ENCODE data around the gene EIF3K.
"Not testable (repeated sequence)": the region's sequence is repeated elsewhere in the genome, so short reads cannot be mapped to it uniquely, and the experiment has no call there.

Gene EIF3K

DNA sequence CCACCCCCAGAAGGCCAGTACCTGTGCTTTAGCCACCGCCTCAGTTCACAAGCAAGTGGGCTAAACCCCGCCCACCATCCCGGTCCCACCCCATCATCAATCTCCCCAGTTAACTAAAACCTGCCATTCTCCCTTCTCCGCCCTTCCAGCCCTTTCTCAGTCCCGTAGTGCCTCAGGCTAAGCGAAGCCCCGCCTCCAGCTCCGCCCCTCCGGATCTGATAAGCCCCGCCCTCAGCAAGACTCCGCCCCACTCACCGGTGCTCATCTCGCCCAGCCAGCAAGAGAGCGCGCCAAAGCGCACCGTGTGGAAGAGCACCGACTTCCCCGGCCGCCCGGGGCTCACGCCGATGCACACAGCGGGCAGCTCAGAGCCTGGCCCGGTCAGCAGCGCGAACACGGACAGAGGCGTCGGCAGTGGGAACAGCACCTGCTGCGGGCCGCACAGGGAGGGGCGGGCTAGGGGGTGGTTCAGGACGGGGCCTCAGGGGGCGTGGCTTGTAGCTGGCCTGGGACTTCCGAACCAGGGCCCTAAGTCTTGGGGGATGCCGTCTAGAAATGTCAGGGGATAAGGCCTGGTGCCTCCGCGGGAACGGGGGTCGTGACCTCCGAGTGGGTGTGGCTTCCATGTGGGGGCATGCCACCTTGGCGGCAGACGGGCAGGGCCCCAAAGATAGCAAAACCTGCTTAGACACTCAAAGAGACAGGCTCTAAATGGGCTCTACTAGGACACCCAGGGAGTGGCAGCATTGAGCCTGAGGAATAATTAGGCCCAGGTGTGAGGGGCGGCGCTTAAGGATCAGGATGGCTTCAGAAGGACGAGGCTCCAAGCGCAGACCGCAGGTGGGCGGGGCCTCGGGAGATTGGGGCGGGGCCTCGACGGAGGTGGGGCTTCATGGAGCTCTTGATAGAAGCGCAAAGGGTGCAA lies 22.7 kb upstream of the EIF3K start:
- H3K36me3 ChIP-seq (ENCODE audit: insufficient read depth, low read length): no peaks in the 10 kb centered on the region
- no peak overlapping the region for H3K9ac ChIP-seq (ENCODE audit: low read depth, low read length)
- no peaks in the 10 kb centered on the region for H3K9me3 ChIP-seq (replicated peaks; ENCODE audit: low read length)
- no peaks in the 10 kb centered on the region for H3K4me1 ChIP-seq (ENCODE audit: control insufficient read depth, insufficient read depth, low read length)
- H3K27me3 ChIP-seq (ENCODE audit: control insufficient read depth, insufficient read depth, low read length): no peaks in the 10 kb centered on the region
- no peak overlapping the region for H3K4me3 ChIP-seq (ENCODE audit: low read length)
- H3K4me2 ChIP-seq (ENCODE audit: low read length): no peak overlapping the region

DNA sequence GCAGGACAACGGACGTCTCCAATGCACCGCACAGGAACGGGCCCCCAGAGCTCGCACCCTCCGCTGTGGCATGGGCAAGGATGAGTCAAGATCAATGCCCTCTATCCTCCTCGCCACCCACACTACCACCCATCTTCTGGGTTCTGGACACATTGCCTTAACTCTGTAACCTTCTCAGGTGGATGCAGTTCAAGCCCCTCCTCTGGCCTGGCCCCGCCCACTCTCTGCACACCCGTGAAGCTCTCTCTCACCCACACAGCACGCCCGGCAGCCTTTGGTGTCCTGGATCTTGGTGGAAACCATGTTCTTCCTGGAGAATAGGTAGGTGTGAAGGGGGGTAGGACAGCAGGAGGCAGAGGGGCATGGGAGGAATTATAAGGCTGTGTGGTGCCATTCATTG lies 21.9 kb upstream of the EIF3K start:
- no peak overlapping the region for H3K9ac ChIP-seq (ENCODE audit: low read depth, low read length)
- no peak overlapping the region for H3K4me3 ChIP-seq (ENCODE audit: low read length)
- H3K4me1 ChIP-seq (ENCODE audit: control insufficient read depth, insufficient read depth, low read length): no peaks in the 10 kb centered on the region
- no peaks in the 10 kb centered on the region for H3K9me3 ChIP-seq (replicated peaks; ENCODE audit: low read length)
- no peak overlapping the region for H3K4me2 ChIP-seq (ENCODE audit: low read length)
- no peaks in the 10 kb centered on the region for H3K36me3 ChIP-seq (ENCODE audit: insufficient read depth, low read length)
- no peaks in the 10 kb centered on the region for H3K27me3 ChIP-seq (ENCODE audit: control insufficient read depth, insufficient read depth, low read length)

- no peak overlapping the region for H3K4me3 ChIP-seq (ENCODE audit: low read length)
- H3K4me1 ChIP-seq (ENCODE audit: control insufficient read depth, insufficient read depth, low read length): no peaks in the 10 kb centered on the region
- no peaks in the 10 kb centered on the region for H3K9me3 ChIP-seq (replicated peaks; ENCODE audit: low read length)
- no peaks in the 10 kb centered on the region for H3K27me3 ChIP-seq (ENCODE audit: control insufficient read depth, insufficient read depth, low read length)
- H3K4me2 ChIP-seq (ENCODE audit: low read length): no peak overlapping the region
- H3K9ac ChIP-seq (ENCODE audit: low read depth, low read length): no peak overlapping the region
- no peaks in the 10 kb centered on the region for H3K36me3 ChIP-seq (ENCODE audit: insufficient read depth, low read length)
Observed at GRCh38 chr19:38599722-38600121, 19.3 kb upstream of the EIF3K start.

GRCh38 chr19:38602856-38603255 lies 16.1 kb upstream of the EIF3K start:
- not testable (repeated sequence) for H3K9me3 ChIP-seq (replicated peaks; ENCODE audit: low read length); H3K36me3 ChIP-seq (ENCODE audit: insufficient read depth, low read length); H3K4me1 ChIP-seq (ENCODE audit: control insufficient read depth, insufficient read depth, low read length); H3K27me3 ChIP-seq (ENCODE audit: control insufficient read depth, insufficient read depth, low read length); H3K9ac ChIP-seq (ENCODE audit: low read depth, low read length); H3K4me3 ChIP-seq (ENCODE audit: low read length); H3K4me2 ChIP-seq (ENCODE audit: low read length)

DNA sequence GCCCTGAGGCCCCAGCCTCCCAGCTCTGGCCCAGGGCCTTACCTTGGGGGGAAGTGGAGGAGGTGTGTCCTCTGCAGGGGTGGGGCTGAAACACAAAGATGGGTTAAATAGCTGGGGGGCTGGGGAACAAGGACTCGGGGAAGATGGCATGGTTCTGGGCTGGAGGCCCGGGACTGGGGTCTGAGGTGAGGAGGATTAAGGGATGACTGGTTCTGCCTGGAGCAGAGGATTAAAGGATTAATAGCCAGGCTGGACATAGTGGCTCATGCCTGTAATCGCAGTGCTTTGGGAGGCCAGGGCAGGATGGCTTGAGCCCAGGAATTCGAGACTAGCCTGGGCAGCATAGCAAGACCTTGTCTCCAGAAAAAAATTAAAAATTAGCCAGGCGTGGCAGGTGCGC lies 12.9 kb upstream of the EIF3K start:
- Histone ChIP-seq H3K9me3 (replicated peaks; ENCODE audit: low read length) (no peaks in the 10 kb centered on the region), H3K36me3 (ENCODE audit: insufficient read depth, low read length) (no peaks in the 10 kb centered on the region), H3K9ac (ENCODE audit: low read depth, low read length) (no peak overlapping the region), H3K4me1 (ENCODE audit: control insufficient read depth, insufficient read depth, low read length) (no peaks in the 10 kb centered on the region), H3K27me3 (ENCODE audit: control insufficient read depth, insufficient read depth, low read length) (peaks cover 8% of the 10 kb centered on the region), H3K4me2 (ENCODE audit: low read length) (no peak overlapping the region), H3K4me3 (ENCODE audit: low read length) (no peak overlapping the region)

- Histone ChIP-seq H3K4me2 (ENCODE audit: low read length) (no peak overlapping the region), H3K27me3 (ENCODE audit: control insufficient read depth, insufficient read depth, low read length) (peaks cover 3% of the 10 kb centered on the region), H3K36me3 (ENCODE audit: insufficient read depth, low read length) (no peaks in the 10 kb centered on the region), H3K4me3 (ENCODE audit: low read length) (no peak overlapping the region), H3K9ac (ENCODE audit: low read depth, low read length) (no peak overlapping the region), H3K9me3 (replicated peaks; ENCODE audit: low read length) (no peaks in the 10 kb centered on the region), H3K4me1 (ENCODE audit: control insufficient read depth, insufficient read depth, low read length) (peaks cover 7% of the 10 kb centered on the region)
Observed at GRCh38 chr19:38614289-38614688, 4.7 kb upstream of the EIF3K start.

DNA sequence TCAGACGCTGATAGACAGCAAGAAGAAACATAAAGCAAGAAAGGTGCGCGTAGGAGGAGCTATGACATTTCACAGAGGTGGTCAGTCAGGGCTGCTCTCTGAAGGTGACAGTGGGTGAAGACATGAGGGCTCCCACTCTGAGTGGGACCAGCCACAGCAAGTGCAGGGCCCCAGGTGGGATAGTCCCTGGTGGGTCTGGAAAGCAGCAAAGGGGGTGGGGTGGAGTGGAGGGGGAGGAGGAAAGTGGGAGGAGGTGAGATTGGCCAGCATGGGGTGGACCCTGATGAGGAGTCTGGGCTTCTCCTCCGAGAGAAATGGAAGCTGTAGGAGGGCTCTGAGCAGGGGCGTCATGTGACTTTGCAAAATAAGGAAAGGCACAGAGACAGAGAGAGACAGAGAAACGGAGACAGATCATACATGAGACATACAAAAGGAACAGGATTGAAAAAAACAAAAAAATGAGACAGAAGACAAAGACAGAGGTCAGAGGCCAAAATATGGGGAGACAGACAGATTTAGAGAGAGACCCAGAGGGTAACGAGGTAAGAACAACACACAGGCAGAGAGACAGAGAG lies 3.9 kb upstream of the EIF3K start:
- Histone ChIP-seq H3K4me1 (ENCODE audit: control insufficient read depth, insufficient read depth, low read length) (peaks cover 11% of the 10 kb centered on the region), H3K36me3 (ENCODE audit: insufficient read depth, low read length) (no peaks in the 10 kb centered on the region), H3K27me3 (ENCODE audit: control insufficient read depth, insufficient read depth, low read length) (no peaks in the 10 kb centered on the region), H3K9ac (ENCODE audit: low read depth, low read length) (no peak overlapping the region), H3K4me3 (ENCODE audit: low read length) (no peak overlapping the region), H3K4me2 (ENCODE audit: low read length) (no peak overlapping the region), H3K9me3 (replicated peaks; ENCODE audit: low read length) (no peaks in the 10 kb centered on the region)

GRCh38 chr19:38616265-38616664 lies 2.7 kb upstream of the EIF3K start:
- H3K4me1 ChIP-seq (ENCODE audit: control insufficient read depth, insufficient read depth, low read length): peaks cover 15% of the 10 kb centered on the region

DNA sequence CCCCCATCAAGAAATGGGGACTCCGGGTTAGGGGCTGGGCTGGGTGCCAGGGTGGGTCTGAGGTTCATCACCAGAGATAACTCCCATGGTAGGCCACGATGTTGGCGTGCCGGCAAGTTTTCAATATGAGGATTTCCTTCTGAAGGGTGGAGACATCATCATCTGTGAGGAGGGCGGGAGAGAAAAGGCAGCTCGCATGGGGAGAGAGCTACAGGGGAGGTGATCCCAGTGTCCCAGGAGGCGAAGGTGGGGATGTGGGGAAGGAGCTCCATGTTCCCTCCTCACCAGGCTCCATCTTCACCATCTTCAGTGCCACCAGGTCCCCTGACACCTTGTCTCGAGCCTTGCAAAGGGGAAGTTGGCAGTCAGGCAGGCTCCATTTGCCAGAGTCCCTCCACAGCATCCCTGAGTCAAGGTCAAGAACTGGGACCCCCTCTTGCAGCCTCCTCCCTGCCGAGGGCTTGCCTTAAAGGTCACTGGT lies 1.7 kb upstream of the EIF3K start:
- Histone ChIP-seq H3K4me3 (ENCODE audit: low read length) (no peak overlapping the region), H3K36me3 (ENCODE audit: insufficient read depth, low read length) (peaks cover 20% of the 10 kb centered on the region), H3K9ac (ENCODE audit: low read depth, low read length) (no peak overlapping the region)

More at GRCh38 chr19:38616265-38616664, 2.7 kb upstream of the EIF3K start:
- H3K9me3 ChIP-seq (replicated peaks; ENCODE audit: low read length): no peaks in the 10 kb centered on the region
- H3K27me3 ChIP-seq (ENCODE audit: control insufficient read depth, insufficient read depth, low read length): no peaks in the 10 kb centered on the region
- H3K36me3 ChIP-seq (ENCODE audit: insufficient read depth, low read length): peaks cover 9% of the 10 kb centered on the region
- H3K4me2 ChIP-seq (ENCODE audit: low read length): no peak overlapping the region
- H3K9ac ChIP-seq (ENCODE audit: low read depth, low read length): no peak overlapping the region
- H3K4me3 ChIP-seq (ENCODE audit: low read length): no peak overlapping the region

DNA sequence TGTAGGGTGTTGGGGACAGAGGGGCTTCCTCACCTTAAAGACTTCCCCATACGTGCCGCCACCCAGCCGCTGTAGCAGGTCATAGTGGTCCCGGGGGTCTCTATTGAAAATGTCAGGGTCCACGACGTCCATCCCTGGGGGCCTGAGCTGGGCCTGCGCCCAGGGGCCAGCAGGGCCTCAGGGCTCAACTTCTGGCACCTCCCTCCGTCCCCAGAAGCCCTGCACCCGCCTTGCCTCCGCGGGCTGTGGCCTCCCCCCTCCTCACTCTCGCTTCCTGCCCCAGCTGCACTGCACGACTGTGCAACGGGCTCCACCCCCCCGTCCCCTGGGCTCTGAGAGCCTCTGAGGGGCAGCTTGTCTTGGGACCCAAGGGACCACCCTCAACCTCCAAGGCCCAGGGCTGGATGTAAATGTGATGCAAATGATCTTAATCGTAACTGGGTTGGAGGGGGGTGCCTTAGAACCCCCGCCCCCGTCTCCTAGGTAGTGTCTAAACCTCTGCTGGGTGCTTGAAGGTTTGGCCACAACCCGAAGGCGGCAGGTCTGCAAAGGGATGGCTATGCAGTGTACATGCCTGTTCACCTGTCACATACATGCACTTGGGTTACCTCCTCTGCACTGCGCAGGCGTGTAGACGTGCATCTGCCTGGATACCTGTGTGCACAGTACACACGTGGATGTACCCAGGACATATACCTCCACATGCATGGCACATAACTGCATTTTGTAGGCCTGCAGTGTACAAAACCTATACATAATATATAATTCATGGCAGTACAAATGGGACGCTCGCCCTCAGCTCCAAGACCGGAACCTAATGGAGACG lies 1.0 kb upstream of the EIF3K start, which contains the start of gene MAP4K1:
Gene MAP4K1 (minus strand): TSS at position 190 of the 826 bp plus-strand sequence. CDS start 58 bp downstream, at position 132.
- H3K4me1 ChIP-seq (ENCODE audit: control insufficient read depth, insufficient read depth, low read length): peaks cover 15% of the 10 kb centered on the region
- H3K4me2 ChIP-seq (ENCODE audit: low read length): peak within 1 kb of the TSS; percentile 95
- no peaks in the 10 kb centered on the region for H3K9me3 ChIP-seq (replicated peaks; ENCODE audit: low read length)
- peaks cover 20% of the 10 kb centered on the region for H3K36me3 ChIP-seq (ENCODE audit: insufficient read depth, low read length)
- H3K27me3 ChIP-seq (ENCODE audit: control insufficient read depth, insufficient read depth, low read length): no peaks in the 10 kb centered on the region
- peak within 1 kb of the TSS; percentile 96 for H3K9ac ChIP-seq (ENCODE audit: low read depth, low read length)
- H3K4me3 ChIP-seq (ENCODE audit: low read length): peak within 1 kb of the TSS; percentile 83

More for the DNA sequence above, 1.7 kb upstream of the EIF3K start:
- no peaks in the 10 kb centered on the region for H3K27me3 ChIP-seq (ENCODE audit: control insufficient read depth, insufficient read depth, low read length)
- H3K4me2 ChIP-seq (ENCODE audit: low read length): no peak overlapping the region
- H3K4me1 ChIP-seq (ENCODE audit: control insufficient read depth, insufficient read depth, low read length): peaks cover 15% of the 10 kb centered on the region
- H3K9me3 ChIP-seq (replicated peaks; ENCODE audit: low read length): no peaks in the 10 kb centered on the region
